Stomach (tissue), 9 donors: ENCODE measurements around the gene GCNT4. TPM values are rescaled to one million over a fixed set of nuclear protein-coding genes. Genes with fewer than 3 reads are reported as not detected.
A peak's percentile ranks its signal among the peaks of the same experiment; 100 is the strongest.

ENCODE experiments used
- DNase-seq, 2 donors: peaks; one replicate each; pipeline versions ENCODE4 v3.0.0 to v3.0.0-alpha.2; 2013 to 2019
- H3K27ac ChIP-seq, 5 donors: fragments of 200-600 bp in 4 of 5; sonication (generic) in 4 of 5; one replicate each; pipeline ENCODE4 v1.5.1; 2013 to 2019; ENCODE audit warnings: mild to moderate bottlenecking in 1 of 5, moderate library complexity in 1 of 5
- H3K27me3 ChIP-seq, 3 donors: fragments of 200-600 bp; sonication (generic); one replicate each; pipeline ENCODE4 v1.5.1; 2017 to 2019; ENCODE audit warnings: mixed run types in 1 of 3
- H3K36me3 ChIP-seq, 4 donors: fragments of 200-600 bp; sonication (generic); 1 replicate in 3 of 4; 2 replicates in 1 of 4; pipeline ENCODE4 v1.5.1; 2016 to 2019
- H3K4me1 ChIP-seq, 4 donors: fragments of 200-600 bp; sonication (generic); one replicate each; pipeline ENCODE4 v1.5.1; 2016 to 2019
- H3K4me3 ChIP-seq, 4 donors: fragments of 200-600 bp; sonication (generic) in 3 of 4; one replicate each; pipeline ENCODE4 v1.5.1; 2016 to 2019; ENCODE audit warnings: mild to moderate bottlenecking in 1 of 4
- H3K9me3 ChIP-seq, 4 donors: fragments of 200-600 bp; sonication (generic); one replicate each; pipeline ENCODE4 v1.5.1; 2016 to 2019
- CTCF ChIP-seq, 7 experiments: fragments of 450-650 bp in 4 of 7; fragments of 200-600 bp in 3 of 7; sonication (generic) in 3 of 7; IDR thresholded peaks; one replicate each; pipeline ENCODE4 v1.5.1; 2016 to 2019; ENCODE audit warnings: antibody characterized with exemption in 7 of 7, control low read depth in 2 of 7, mild to moderate bottlenecking in 1 of 7
- EP300 ChIP-seq: sonication (generic); formaldehyde crosslinking; IDR thresholded peaks from one replicate; pipeline ENCODE4 v1.6.1; 2017; ENCODE audit warnings: antibody characterized with exemption
- POLR2A ChIP-seq, 4 donors: fragments of 450-650 bp; IDR thresholded peaks; one replicate each; pipeline ENCODE4 v1.6.1; 2016; ENCODE audit warnings: antibody characterized with exemption in 4 of 4, control low read depth in 2 of 4, mild to moderate bottlenecking in 1 of 4, moderate library complexity in 1 of 4
- POLR2AphosphoS5 ChIP-seq, 3 donors: sonication (generic); formaldehyde crosslinking; IDR thresholded peaks; one replicate each; pipeline ENCODE4 v1.6.1; 2016; ENCODE audit warnings: antibody characterized with exemption in 3 of 3
- WGBS, 5 donors: extraction: QIAGEN DNeasy Blood & Tissue Kit in 3 of 5; methylation state at CpG; one replicate each; pipeline versions ENCODE4 v1.1.5 to v1.1.7; 2013 to 2018; 5-methylcytosine and 5-hydroxymethylcytosine counted together
- intact Hi-C: fragments of 100-400 bp; cut with DNase I; formaldehyde crosslinking; loops from one replicate; pipeline ENCODE4 v1.15.1; 2023; ENCODE audit warnings: low total_unique reads
- polyA plus RNA-seq, 3 donors: library from polyadenylated mRNA; stranded (reverse); fragments of 200-250 nt; gene quantifications; one replicate each; pipeline ENCODE4 v1.2.3, GENCODE V29; 2013
- small RNA-seq, 4 donors: library from RNA; depleted of rRNA; stranded (forward); fragments of <200 nt; gene quantifications; one replicate each; pipeline ENCODE3, GENCODE V24; 2016
- total RNA-seq, 5 donors: library from RNA; depleted of rRNA; stranded (reverse); fragments of >200 nt; gene quantifications; one replicate each; pipeline versions ENCODE4 v1.1.0 to v1.2.3, GENCODE V29; 2014 to 2016
- donor health status: healthy with polysubstance abuse.
- donor health status: Bipolar disorder and iron deficiency.
- donor health status: healthy.

The GCNT4 gene
- total and polyA plus RNA-seq, 8 donors = 1.2 to 31.4 (median 3.6) TPM

- H3K27ac ChIP-seq = peak overlapping the region in 4 of 5 donors; percentile 9 to 45 (median 33)
- no peak for DNase-seq
- peaks cover 0 to 12% (median 8%) of the 10 kb centered on the region in 4 donors for H3K9me3 ChIP-seq
- intact Hi-C loops = no loop called here
- peaks cover 0 to 7% (median 6%) of the 10 kb centered on the region in 4 donors for H3K4me1 ChIP-seq
- no peak overlapping the region for H3K4me3 ChIP-seq
- no peaks in the 10 kb centered on the region for H3K27me3 ChIP-seq
- TF ChIP-seq POLR2AphosphoS5 (IDR thresholded peaks at IDR 0.05) = no peak
- TF ChIP-seq CTCF (IDR thresholded peaks at IDR 0.05) = no peak
- TF ChIP-seq EP300 = no peak
- TF ChIP-seq POLR2A (IDR thresholded peaks at IDR 0.05) = no peak
- WGBS, 5 donors = 54 to 82% (median 61%) methylated on average over 7 of the region's 7 CpGs
- no peaks in the 10 kb centered on the region for H3K36me3 ChIP-seq
Measured at GRCh38 chr5:75009556-75010345, 42.6 kb downstream of the GCNT4 start.

- WGBS, 5 donors = 79 to 84% (median 83%) methylated on average over 10 of the region's 10 CpGs
- Histone ChIP-seq H3K27me3 (no peaks in the 10 kb centered on the region), H3K36me3 (no peaks in the 10 kb centered on the region), H3K27ac (no peak overlapping the region), H3K4me3 (no peak overlapping the region), H3K4me1 (peaks cover 0 to 7% (median 6%) of the 10 kb centered on the region in 4 donors), H3K9me3 (peaks cover 0 to 17% (median 8%) of the 10 kb centered on the region in 4 donors)
- intact Hi-C loops = no loop called here
- DNase-seq = no peak
- TF ChIP-seq POLR2AphosphoS5 (IDR thresholded peaks at IDR 0.05) = no peak
Measured at GRCh38 chr5:75006865-75007822, 45.2 kb downstream of the GCNT4 start.

- 0 to 100% (median 61%) methylated on average over 1 of the region's 1 CpG for WGBS, 5 donors
- DNase-seq = no peak
- no peak overlapping the region for H3K4me3 ChIP-seq
- TF ChIP-seq EP300 = no peak
- no peak for TF ChIP-seq CTCF (IDR thresholded peaks at IDR 0.05)
- no peak for TF ChIP-seq POLR2A (IDR thresholded peaks at IDR 0.05)
- intact Hi-C loops = no loop called here
- no peaks in the 10 kb centered on the region for H3K27me3 ChIP-seq
- peaks cover 0 to 17% (median 8%) of the 10 kb centered on the region in 4 donors for H3K9me3 ChIP-seq
- H3K4me1 ChIP-seq = peaks cover 0 to 7% (median 6%) of the 10 kb centered on the region in 4 donors
- no peaks in the 10 kb centered on the region for H3K36me3 ChIP-seq
- H3K27ac ChIP-seq = no peak overlapping the region
Measured at GRCh38 chr5:75005561-75005960, 46.8 kb downstream of the GCNT4 start.

Small RNA genes lying within 50 kb of the gene (small RNA-seq; reads per million reads assigned to genes)
- 0 reads per million in 4 donors for gene AC093259.1

Other genes with a start within 250 kb of the GCNT4 start
- 10 to 100 TPM in 1 of 5 donors, 1 to 10 TPM in 2, under 1 TPM in 1, not detected in 1; under 0.01 to 11.2 (median 2.8) TPM for gene FAM169A, start 186.2 kb downstream of the GCNT4 start, total RNA-seq
- under 1 TPM; 0.25 to 0.35 (median 0.31) TPM for gene FAM169A, start 186.2 kb downstream of the GCNT4 start, polyA plus RNA-seq
- gene ANKRD31, start 184.3 kb upstream of the GCNT4 start, total RNA-seq = 1 to 10 TPM in 1 of 5 donors, under 1 TPM in 1, not detected in 3; 0.14 to 1.1 TPM
- gene ANKRD31, start 184.3 kb upstream of the GCNT4 start, polyA plus RNA-seq = under 1 TPM in 1 of 3 donors, not detected in 2; 0.08 TPM